HL-60 (cell line): ENCODE data around the gene PTGDR.

Experiments used
- DNase-seq, 2 experiments: peaks; one replicate each; pipeline ENCODE4 v3.0.0-alpha.2; 2010 to 2020; ENCODE audit warnings: low read depth in 1 of 2, low spot score in 1 of 2
- H3K27ac ChIP-seq: fragments of 250-450 bp; sonication (Bioruptor Pico); replicated peaks from 2 replicates; pipeline ENCODE4 v1.5.1; 2020; ENCODE audit warnings: mild to moderate bottlenecking, moderate library complexity
- H3K27me3 ChIP-seq: fragments of 250-450 bp; sonication (Bioruptor Pico); 2 replicates; pipeline ENCODE4 v1.5.1; 2021; ENCODE audit warnings: mild to moderate bottlenecking, moderate library complexity; ENCODE audit not compliant: insufficient read depth, poor library complexity, severe bottlenecking
- H3K4me3 ChIP-seq: replicated peaks from 2 replicates; pipeline ENCODE4 v1.5.1; 2011; ENCODE audit warnings: mild to moderate bottlenecking, control low read depth, low read length; ENCODE audit not compliant: insufficient read depth
- CTCF ChIP-seq: IDR thresholded peaks from one replicate; pipeline ENCODE4 v1.5.1; 2011; ENCODE audit warnings: low read length, control low read depth, inconsistent platforms; ENCODE audit not compliant: insufficient read depth
- GABPA ChIP-seq: IDR thresholded peaks from 2 replicates; pipeline ENCODE4 v1.6.1; 2012; ENCODE audit warnings: low read depth
- POLR2AphosphoS5 ChIP-seq: IDR thresholded peaks from 2 replicates; pipeline ENCODE4 v1.6.1; 2012; ENCODE audit warnings: low read depth
- SPI1 ChIP-seq: IDR thresholded peaks from 2 replicates; pipeline ENCODE4 v1.6.1; 2012; ENCODE audit warnings: low read depth, mild to moderate bottlenecking, borderline replicate concordance
- TF ChIP-seq, protein P1 (sequence below): IDR thresholded peaks from 2 replicates; pipeline ENCODE4 v1.6.1; 2012; ENCODE audit warnings: low read depth; ENCODE audit not compliant: insufficient replicate concordance

Gene PTGDR

DNA sequence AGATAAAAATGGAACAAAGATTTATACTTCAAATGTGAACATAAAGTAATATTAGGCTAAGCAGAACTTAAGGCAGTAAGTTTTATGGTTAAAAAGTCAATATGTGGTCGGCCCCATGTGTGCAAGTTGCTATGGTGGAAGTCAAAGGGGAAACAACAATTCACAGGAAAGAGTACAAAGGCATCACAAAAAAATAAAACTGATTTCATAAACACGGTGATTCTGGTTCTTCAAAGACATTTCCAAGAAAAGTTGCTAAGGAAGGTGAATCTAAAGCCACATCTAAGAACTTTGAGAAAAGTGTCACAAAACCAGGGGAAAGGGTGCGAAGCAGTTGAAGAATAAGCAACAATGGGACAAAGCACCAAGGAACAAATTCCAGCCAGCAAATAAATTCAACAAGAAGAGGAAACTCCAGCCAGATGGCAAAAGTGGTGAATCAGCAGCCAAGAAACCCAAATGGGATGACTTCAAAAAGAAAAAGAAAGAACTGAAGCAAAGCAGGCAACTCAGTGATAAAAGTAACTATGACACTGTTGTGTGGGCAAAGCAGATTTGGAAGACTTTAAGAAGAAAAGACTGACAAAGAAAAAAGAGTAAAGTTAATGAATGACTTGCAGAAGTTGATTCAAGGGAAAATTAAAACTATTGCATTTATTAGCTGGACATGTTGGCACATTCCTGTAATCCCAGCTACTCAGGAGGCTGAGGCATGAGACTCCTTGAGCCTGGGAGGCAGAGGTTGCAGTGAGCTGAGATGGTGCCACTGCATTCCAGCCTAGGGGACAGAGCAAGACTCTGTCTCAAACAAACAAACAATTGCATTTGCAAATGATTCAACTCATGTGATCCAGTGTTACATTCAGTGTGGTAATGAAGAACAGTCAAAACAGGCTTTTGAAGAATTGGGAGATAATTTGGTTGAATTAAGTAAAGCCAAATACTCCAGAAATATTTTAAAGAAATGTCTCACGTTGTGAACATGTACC is 19.5 kb downstream of the PTGDR start:
- TF ChIP-seq, protein P1, sequence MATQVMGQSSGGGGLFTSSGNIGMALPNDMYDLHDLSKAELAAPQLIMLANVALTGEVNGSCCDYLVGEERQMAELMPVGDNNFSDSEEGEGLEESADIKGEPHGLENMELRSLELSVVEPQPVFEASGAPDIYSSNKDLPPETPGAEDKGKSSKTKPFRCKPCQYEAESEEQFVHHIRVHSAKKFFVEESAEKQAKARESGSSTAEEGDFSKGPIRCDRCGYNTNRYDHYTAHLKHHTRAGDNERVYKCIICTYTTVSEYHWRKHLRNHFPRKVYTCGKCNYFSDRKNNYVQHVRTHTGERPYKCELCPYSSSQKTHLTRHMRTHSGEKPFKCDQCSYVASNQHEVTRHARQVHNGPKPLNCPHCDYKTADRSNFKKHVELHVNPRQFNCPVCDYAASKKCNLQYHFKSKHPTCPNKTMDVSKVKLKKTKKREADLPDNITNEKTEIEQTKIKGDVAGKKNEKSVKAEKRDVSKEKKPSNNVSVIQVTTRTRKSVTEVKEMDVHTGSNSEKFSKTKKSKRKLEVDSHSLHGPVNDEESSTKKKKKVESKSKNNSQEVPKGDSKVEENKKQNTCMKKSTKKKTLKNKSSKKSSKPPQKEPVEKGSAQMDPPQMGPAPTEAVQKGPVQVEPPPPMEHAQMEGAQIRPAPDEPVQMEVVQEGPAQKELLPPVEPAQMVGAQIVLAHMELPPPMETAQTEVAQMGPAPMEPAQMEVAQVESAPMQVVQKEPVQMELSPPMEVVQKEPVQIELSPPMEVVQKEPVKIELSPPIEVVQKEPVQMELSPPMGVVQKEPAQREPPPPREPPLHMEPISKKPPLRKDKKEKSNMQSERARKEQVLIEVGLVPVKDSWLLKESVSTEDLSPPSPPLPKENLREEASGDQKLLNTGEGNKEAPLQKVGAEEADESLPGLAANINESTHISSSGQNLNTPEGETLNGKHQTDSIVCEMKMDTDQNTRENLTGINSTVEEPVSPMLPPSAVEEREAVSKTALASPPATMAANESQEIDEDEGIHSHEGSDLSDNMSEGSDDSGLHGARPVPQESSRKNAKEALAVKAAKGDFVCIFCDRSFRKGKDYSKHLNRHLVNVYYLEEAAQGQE, result no peak
- H3K27ac ChIP-seq, result no peak overlapping the region
- no peaks in the 10 kb centered on the region for H3K27me3 ChIP-seq
- H3K4me3 ChIP-seq, result no peak overlapping the region
- no peak for DNase-seq

DNA sequence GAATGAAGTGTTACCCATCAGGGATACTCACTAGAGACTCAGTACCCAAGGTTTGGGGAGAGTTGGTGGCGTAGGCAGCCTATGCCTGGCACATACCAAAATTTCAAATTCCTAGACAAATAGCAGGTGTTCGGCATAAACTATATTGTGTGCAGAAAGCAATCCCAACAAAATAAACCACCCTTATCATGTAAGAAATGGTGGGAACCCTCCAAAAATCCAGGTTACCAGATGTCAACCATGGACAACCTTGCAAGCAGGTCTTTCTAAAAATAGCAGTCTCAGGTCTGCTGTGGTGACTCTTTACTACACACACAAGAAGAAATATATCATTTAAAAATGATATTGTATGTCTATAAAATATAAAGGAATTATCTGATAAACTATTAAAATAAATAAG is 28.9 kb downstream of the PTGDR start:
- TF ChIP-seq GABPA, result no peak
- TF ChIP-seq, protein P1, result no peak
- TF ChIP-seq CTCF, result no peak
- no peak for TF ChIP-seq SPI1
- no peak for TF ChIP-seq POLR2AphosphoS5
- no peak for DNase-seq
- no peaks in the 10 kb centered on the region for H3K27me3 ChIP-seq
- H3K27ac ChIP-seq, result no peak overlapping the region
- no peak overlapping the region for H3K4me3 ChIP-seq

DNA sequence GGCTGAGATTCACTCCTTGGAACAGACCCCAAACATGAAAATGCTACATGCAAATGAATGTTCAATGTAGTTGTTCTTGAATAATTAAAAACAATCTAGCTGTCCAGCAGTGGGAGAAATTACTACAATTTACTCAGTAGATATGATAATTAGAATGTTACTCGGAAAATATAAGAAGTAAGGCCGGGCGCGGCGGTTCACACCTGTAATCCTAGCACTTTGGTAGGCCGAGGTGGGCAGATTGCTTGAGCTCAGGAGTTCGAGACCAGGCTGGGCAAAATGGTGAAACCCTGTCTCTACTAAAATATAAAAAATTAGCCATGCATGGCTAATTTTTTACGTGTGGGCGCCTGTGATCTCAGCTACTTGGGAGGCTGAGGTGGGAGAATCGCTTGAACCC is 31.3 kb downstream of the PTGDR start:
- Histone ChIP-seq H3K4me3 (no peak overlapping the region), H3K27me3 (no peaks in the 10 kb centered on the region), H3K27ac (no peak overlapping the region)
- TF ChIP-seq POLR2AphosphoS5 (no peak), SPI1 (no peak), CTCF (no peak), GABPA (no peak)
- TF ChIP-seq, protein P1, result no peak
- DNase-seq, result no peak
